Measurements from ENCODE around the gene CRK. TPM values are rescaled to one million over a fixed set of nuclear protein-coding genes. Genes with fewer than 3 reads are reported as not detected.
A peak's percentile ranks its signal among the peaks of the same experiment; 100 is the strongest.
"Not testable (repeated sequence)": the region's sequence is repeated elsewhere in the genome, so short reads cannot be mapped to it uniquely, and the experiment has no call there.

The CRK gene
- total RNA-seq, 1 experiment from 2014 or later: 68.4 TPM

DNA sequence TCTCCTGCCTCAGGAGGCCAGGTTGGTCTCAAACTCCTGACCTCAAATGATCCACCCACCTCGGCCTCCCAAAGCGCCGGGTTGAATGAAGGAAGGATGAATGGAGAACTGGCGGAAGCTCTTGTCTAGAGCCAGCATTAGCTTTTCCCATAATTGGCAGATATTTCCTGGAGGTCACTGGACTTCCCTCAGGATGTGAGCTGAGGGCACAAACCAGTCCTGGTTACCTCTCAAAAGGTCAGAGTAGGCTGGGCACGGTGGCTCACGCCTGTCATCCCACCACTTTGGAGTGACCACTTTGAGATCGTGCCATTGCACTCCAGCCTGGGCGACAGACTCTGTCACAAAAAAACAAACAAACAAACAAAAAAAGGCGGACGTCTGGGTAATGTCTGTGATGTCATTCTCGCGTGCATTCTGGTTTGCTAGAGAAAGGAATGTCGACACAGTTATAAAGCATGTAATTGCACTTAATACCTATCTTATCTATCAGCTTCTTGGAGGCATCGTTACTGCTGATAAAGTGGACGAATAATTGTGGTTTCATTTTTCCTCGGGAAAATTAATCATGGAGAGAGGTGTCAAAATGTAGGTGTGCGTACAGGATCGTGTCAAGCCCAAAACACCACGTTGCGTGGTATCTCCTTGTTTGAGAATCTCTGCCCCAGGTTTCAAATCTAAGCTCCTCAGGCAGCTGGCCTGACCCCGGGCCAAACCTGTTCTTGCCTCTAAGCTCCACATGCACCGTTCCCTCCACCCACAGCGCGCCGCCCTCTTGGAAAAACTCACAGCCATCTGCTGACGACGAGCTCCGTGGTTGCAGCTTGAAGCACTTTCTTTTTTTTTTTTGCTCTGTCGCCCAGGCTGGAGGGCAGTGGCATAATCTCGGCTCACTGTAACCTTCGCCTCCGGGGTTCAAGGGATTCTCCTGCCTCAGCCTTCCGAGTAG lies 6.4 kb upstream of the CRK start:
- Histone ChIP-seq H3K36me3 (replicated peaks; ENCODE audit: control insufficient read depth, insufficient read depth, low read length) (peaks cover 5% of the 10 kb centered on the region), H3K4me3 (ENCODE audit: insufficient read depth, low read depth, low read length) (no peak overlapping the region), H3K27me3 (ENCODE audit: control insufficient read depth, insufficient read depth, low read length) (no peaks in the 10 kb centered on the region)
- no peak for DNase-seq

DNA sequence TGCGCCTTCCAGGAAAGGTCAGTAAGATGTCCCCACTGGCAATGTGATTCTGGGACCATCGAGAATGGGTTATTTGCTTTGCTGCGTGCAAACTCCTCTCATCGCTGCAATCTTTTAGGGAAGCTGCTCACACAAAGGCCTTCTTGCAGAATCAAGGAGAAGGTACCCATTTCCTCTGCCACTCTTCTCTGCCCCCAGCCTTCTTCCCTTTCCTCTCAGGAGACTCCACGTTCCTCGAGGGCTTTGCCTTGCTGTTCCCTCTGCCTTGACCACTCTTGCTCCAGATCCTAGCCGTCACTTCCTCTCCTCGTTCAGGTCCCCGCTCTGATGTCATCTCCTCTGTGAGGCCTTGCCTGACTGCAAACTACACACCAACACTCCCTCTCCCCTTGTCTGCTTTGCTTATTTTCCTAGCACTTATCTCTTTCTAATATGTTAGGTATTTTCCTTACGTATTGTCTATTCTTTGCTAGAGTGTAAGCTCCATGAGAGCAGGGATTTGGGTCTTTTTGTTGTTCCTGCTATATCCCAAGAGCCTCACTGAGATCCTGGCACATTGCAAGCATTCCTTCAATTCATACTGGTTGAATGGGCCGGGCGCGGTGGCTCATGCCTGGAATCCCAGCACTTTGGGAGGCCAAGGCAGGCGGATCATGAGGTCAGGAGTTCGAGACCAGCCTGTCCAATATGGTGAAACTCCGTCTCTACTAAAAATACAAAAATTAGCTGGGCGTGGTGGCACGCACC lies 5.3 kb upstream of the CRK start:
- H3K4me3 ChIP-seq (ENCODE audit: insufficient read depth, low read depth, low read length): no peak overlapping the region
- no peaks in the 10 kb centered on the region for H3K27me3 ChIP-seq (ENCODE audit: control insufficient read depth, insufficient read depth, low read length)
- peaks cover 2% of the 10 kb centered on the region for H3K36me3 ChIP-seq (replicated peaks; ENCODE audit: control insufficient read depth, insufficient read depth, low read length)
- DNase-seq: no peak

GRCh38 chr17:1460233-1460632 lies 4.2 kb upstream of the CRK start:
- DNase-seq: peak; percentile 41
- Histone ChIP-seq H3K4me3 (ENCODE audit: insufficient read depth, low read depth, low read length) (no peak overlapping the region), H3K27me3 (ENCODE audit: control insufficient read depth, insufficient read depth, low read length) (no peaks in the 10 kb centered on the region), H3K36me3 (replicated peaks; ENCODE audit: control insufficient read depth, insufficient read depth, low read length) (peaks cover 2% of the 10 kb centered on the region)

DNA sequence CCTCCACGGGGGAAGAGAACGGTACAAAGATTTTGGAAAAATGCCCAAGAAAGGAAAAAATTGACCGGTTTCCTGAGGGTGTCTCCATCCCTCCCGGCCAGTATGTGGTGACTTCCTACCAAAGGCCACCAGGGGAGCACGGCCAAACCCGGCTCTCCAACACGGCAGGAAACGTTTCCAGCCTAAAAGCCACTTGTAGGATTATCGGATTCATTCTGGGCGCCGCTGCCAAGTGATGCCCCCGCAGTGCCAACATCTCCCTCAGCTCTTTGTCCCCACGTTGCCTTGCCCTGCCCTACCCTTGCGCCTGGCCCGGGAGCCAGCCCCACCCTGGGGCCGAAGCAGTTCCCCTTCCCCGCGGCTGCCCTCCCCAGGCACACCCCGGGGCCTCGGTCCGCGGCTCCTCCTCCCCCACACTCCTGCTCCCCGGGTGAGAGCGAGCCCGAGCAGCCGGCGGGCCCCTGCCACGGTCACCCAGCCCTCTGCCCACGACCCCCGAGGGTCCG lies 688 bp downstream of the CRK start:
- peak; percentile 85 for DNase-seq
- H3K36me3 ChIP-seq (replicated peaks; ENCODE audit: control insufficient read depth, insufficient read depth, low read length): peaks cover 3% of the 10 kb centered on the region
- H3K4me3 ChIP-seq (ENCODE audit: insufficient read depth, low read depth, low read length): peak overlapping the region; percentile 96
- H3K27me3 ChIP-seq (ENCODE audit: control insufficient read depth, insufficient read depth, low read length): no peaks in the 10 kb centered on the region

- Histone ChIP-seq H3K4me3 (ENCODE audit: insufficient read depth, low read depth, low read length) (peak overlapping the region; percentile 96; the same call in 1 of the 2 replicates), H3K36me3 (replicated peaks; ENCODE audit: control insufficient read depth, insufficient read depth, low read length) (peaks cover 3% of the 10 kb centered on the region), H3K27me3 (ENCODE audit: control insufficient read depth, insufficient read depth, low read length) (no peaks in the 10 kb centered on the region)
- DNase-seq: no peak
These were observed 1.5 kb downstream of the CRK start for GRCh38 chr17:1454541-1454940.

- not testable (repeated sequence) for H3K4me3 ChIP-seq (ENCODE audit: insufficient read depth, low read depth, low read length); H3K27me3 ChIP-seq (ENCODE audit: control insufficient read depth, insufficient read depth, low read length); H3K36me3 ChIP-seq (replicated peaks; ENCODE audit: control insufficient read depth, insufficient read depth, low read length); DNase-seq
These were observed 2.3 kb downstream of the CRK start for GRCh38 chr17:1453694-1454093.

DNA sequence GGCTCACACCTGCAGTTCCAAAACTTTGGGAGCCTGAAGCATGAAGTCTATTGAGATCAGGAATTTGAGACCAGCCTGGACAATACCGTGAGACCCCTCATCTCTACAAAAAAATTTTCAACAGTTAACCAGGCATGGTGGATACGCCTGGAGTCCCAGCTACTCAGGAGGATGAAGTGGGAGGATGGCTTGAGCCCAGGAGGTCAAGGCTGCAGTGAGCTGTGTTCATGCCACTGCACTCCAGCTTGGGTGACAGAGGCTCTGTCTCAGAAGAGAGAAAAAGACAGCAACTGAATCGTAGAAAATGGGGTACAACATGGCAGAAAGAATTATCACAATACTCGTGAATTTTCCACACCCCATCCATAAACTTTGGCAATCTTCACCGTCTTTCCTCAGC lies 3.2 kb downstream of the CRK start:
- no peak overlapping the region for H3K4me3 ChIP-seq (ENCODE audit: insufficient read depth, low read depth, low read length)
- H3K36me3 ChIP-seq (replicated peaks; ENCODE audit: control insufficient read depth, insufficient read depth, low read length): peaks cover 3% of the 10 kb centered on the region
- DNase-seq: no peak
- no peaks in the 10 kb centered on the region for H3K27me3 ChIP-seq (ENCODE audit: control insufficient read depth, insufficient read depth, low read length)

DNA sequence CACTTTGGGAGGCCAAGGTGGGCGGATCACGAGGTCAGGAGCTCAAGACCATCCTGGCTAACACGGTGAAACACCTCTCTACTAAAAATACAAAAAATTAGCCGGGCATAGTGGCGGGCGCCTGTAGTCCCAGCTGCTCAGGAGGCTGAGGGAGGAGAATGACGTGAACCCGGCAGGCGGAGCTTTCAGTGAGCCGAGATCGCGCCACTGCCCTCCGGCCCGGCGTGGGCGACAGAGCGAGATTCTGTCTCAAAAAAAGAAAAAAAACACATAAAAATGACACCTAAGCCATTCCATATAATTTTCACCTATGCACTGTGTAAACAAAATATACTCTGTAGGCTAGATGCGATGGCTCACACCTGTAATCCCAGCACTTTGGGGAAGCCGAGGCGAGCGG lies 5.8 kb downstream of the CRK start:
- not testable (repeated sequence) for H3K27me3 ChIP-seq (ENCODE audit: control insufficient read depth, insufficient read depth, low read length); H3K36me3 ChIP-seq (replicated peaks; ENCODE audit: control insufficient read depth, insufficient read depth, low read length); H3K4me3 ChIP-seq (ENCODE audit: insufficient read depth, low read depth, low read length); DNase-seq

- H3K27me3 ChIP-seq (ENCODE audit: control insufficient read depth, insufficient read depth, low read length): no peaks in the 10 kb centered on the region
- H3K36me3 ChIP-seq (replicated peaks; ENCODE audit: control insufficient read depth, insufficient read depth, low read length): peaks cover 3% of the 10 kb centered on the region
- no peak overlapping the region for H3K4me3 ChIP-seq (ENCODE audit: insufficient read depth, low read depth, low read length)
These were observed 6.5 kb downstream of the CRK start for GRCh38 chr17:1449412-1449967.

DNA sequence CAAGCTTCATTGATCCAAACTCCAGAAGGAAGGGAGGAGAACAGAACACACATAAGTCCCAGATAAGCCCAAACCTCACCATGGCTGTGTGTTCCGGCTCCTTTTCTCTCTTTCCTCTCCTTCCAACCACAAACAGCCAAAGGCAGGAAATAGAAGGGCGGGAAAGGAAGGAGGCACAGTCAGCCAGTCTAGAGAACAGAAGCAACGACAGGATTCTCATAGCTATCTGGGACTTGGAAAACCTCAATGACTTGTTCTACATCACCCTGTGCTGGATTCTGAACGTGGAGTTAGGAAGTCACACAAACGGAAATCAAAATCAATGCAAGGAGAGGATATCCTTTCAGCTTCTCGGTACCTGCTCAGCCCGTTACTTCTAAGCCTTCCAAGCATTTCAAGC lies 9.0 kb downstream of the CRK start:
- Histone ChIP-seq H3K4me3 (ENCODE audit: insufficient read depth, low read depth, low read length) (no peak overlapping the region), H3K27me3 (ENCODE audit: control insufficient read depth, insufficient read depth, low read length) (no peaks in the 10 kb centered on the region), H3K36me3 (replicated peaks; ENCODE audit: control insufficient read depth, insufficient read depth, low read length) (peaks cover 2% of the 10 kb centered on the region)
- DNase-seq: no peak

More at GRCh38 chr17:1449412-1449967, 6.5 kb downstream of the CRK start:
- DNase-seq: no peak

- no peaks in the 10 kb centered on the region; the same call in 1 of the 2 replicates for H3K36me3 ChIP-seq (replicated peaks; ENCODE audit: control insufficient read depth, insufficient read depth, low read length)
These were observed 9.8 kb downstream of the CRK start for GRCh38 chr17:1446201-1446600.

GRCh38 chr17:1445695-1446094 lies 10.3 kb downstream of the CRK start:
- DNase-seq; H3K27me3 ChIP-seq (ENCODE audit: control insufficient read depth, insufficient read depth, low read length); H3K36me3 ChIP-seq (replicated peaks; ENCODE audit: control insufficient read depth, insufficient read depth, low read length); H3K4me3 ChIP-seq (ENCODE audit: insufficient read depth, low read depth, low read length): not testable (repeated sequence)

More at GRCh38 chr17:1446201-1446600, 9.8 kb downstream of the CRK start:
- no peak for DNase-seq
- no peak overlapping the region for H3K4me3 ChIP-seq (ENCODE audit: insufficient read depth, low read depth, low read length)
- no peaks in the 10 kb centered on the region for H3K27me3 ChIP-seq (ENCODE audit: control insufficient read depth, insufficient read depth, low read length)

DNA sequence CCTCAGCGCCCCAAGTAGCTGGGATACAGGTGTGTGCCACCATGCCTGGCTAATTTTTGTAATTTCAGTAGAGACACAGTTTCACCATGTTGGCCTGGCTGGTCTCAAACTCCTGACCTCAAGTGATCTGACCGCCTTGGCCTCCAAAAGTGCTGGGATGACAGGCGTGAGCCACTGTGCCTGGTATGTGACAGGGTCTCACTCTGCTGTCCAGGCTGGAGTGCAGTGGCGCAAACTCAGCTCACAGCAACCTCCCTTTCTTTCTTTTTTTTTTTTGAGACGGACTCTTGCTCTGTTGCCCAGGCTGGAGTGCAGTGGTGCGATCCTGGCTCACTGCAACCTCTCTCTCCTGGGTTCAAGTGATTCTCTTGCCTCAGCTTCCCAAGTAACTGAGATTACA lies 13.3 kb downstream of the CRK start:
- H3K36me3 ChIP-seq (replicated peaks; ENCODE audit: control insufficient read depth, insufficient read depth, low read length); DNase-seq; H3K27me3 ChIP-seq (ENCODE audit: control insufficient read depth, insufficient read depth, low read length); H3K4me3 ChIP-seq (ENCODE audit: insufficient read depth, low read depth, low read length): not testable (repeated sequence)

- Histone ChIP-seq H3K27me3 (ENCODE audit: control insufficient read depth, insufficient read depth, low read length) (no peaks in the 10 kb centered on the region), H3K36me3 (replicated peaks; ENCODE audit: control insufficient read depth, insufficient read depth, low read length) (no peaks in the 10 kb centered on the region; the same call in 1 of the 2 replicates), H3K4me3 (ENCODE audit: insufficient read depth, low read depth, low read length) (no peak overlapping the region)
- no peak for DNase-seq
These were observed 13.8 kb downstream of the CRK start for GRCh38 chr17:1442187-1442586.
